GM23338 (cell line): Measurements from ENCODE around the gene HERC5. TPM values are rescaled to one million over a fixed set of nuclear protein-coding genes. Genes with fewer than 3 reads are reported as not detected.

Source experiments
- ATAC-seq: fragments of 200-7000 bp; cut with Tn5 transposase; 3 replicates; pipeline ENCODE4 v1.9.1; 2020
- DNase-seq: peaks from one replicate; pipeline ENCODE4 v3.0.0-alpha.2; 2015; ENCODE audit warnings: low spot score
- H2AFZ ChIP-seq: fragments of 200-600 bp; sonication (generic); 2 replicates; pipeline ENCODE4 v1.8.0; 2016; ENCODE audit warnings: antibody characterized with exemption, mild to moderate bottlenecking, moderate library complexity
- H3F3A ChIP-seq: fragments of 200-600 bp; sonication (generic); replicated peaks from 2 replicates; pipeline ENCODE4 v1.8.0; 2017; ENCODE audit warnings: antibody characterized with exemption, mixed run types, low read depth
- H3K27ac ChIP-seq: fragments of 200-600 bp; sonication (generic); 2 replicates; pipeline ENCODE4 v1.6.1; 2016; ENCODE audit warnings: low read depth
- H3K27me3 ChIP-seq: fragments of 200-600 bp; sonication (generic); 2 replicates; pipeline ENCODE4 v1.8.0; 2016; ENCODE audit warnings: mild to moderate bottlenecking, mixed run types, moderate library complexity; ENCODE audit not compliant: insufficient read depth
- H3K36me3 ChIP-seq: fragments of 200-600 bp; sonication (generic); 2 replicates; pipeline ENCODE4 v1.8.0; 2016; ENCODE audit warnings: mild to moderate bottlenecking; ENCODE audit not compliant: insufficient read depth
- H3K4me1 ChIP-seq: fragments of 200-600 bp; sonication (generic); 2 replicates; pipeline ENCODE4 v1.8.0; 2016; ENCODE audit warnings: mild to moderate bottlenecking, moderate library complexity; ENCODE audit not compliant: insufficient read depth
- H3K4me2 ChIP-seq: fragments of 200-600 bp; sonication (generic); 2 replicates; pipeline ENCODE4 v1.7.1; 2017; ENCODE audit warnings: mixed run types
- H3K4me3 ChIP-seq: fragments of 200-600 bp; sonication (generic); 2 replicates; pipeline ENCODE4 v1.6.1; 2016; ENCODE audit warnings: mixed run types
- H3K79me2 ChIP-seq: fragments of 200-600 bp; sonication (generic); replicated peaks from 2 replicates; pipeline ENCODE4 v1.8.0; 2017; ENCODE audit warnings: mild to moderate bottlenecking; ENCODE audit not compliant: insufficient read depth
- H3K9me2 ChIP-seq: fragments of 200-600 bp; sonication (generic); 2 replicates; pipeline ENCODE4 v1.8.0; 2017; ENCODE audit not compliant: insufficient read depth
- H4K20me1 ChIP-seq: fragments of 200-600 bp; sonication (generic); replicated peaks from 2 replicates; pipeline ENCODE4 v1.8.0; 2017; ENCODE audit warnings: mild to moderate bottlenecking; ENCODE audit not compliant: insufficient read depth
- H3K27ac Mint-ChIP-seq: 2 replicates; pipeline ENCODE4 v1.8.0; 2020; ENCODE audit warnings: inconsistent platforms, mild to moderate bottlenecking, moderate library complexity, mixed read lengths
- H3K27me3 Mint-ChIP-seq: 3 replicates; pipeline ENCODE4 v1.8.0; 2022; ENCODE audit warnings: low read depth, mild to moderate bottlenecking, moderate library complexity, mixed read lengths, inconsistent platforms; ENCODE audit not compliant: insufficient read depth, poor library complexity
- H3K36me3 Mint-ChIP-seq: 3 replicates; pipeline ENCODE4 v1.8.0; 2021; ENCODE audit warnings: low read depth, mild to moderate bottlenecking, inconsistent platforms, moderate library complexity, mixed read lengths
- H3K4me1 Mint-ChIP-seq: 3 replicates; pipeline ENCODE4 v1.8.0; 2020; ENCODE audit warnings: mild to moderate bottlenecking, inconsistent platforms, mixed read lengths
- H3K4me3 Mint-ChIP-seq: 3 replicates; pipeline ENCODE4 v1.8.0; 2021; ENCODE audit warnings: moderate library complexity, mild to moderate bottlenecking, inconsistent platforms, mixed read lengths
- H3K9me3 Mint-ChIP-seq: 3 replicates; pipeline ENCODE4 v1.8.0; 2020; ENCODE audit warnings: moderate library complexity, mild to moderate bottlenecking, inconsistent platforms, mixed read lengths
- EZH2 ChIP-seq: fragments of 200-600 bp; sonication (generic); IDR thresholded peaks from one replicate; pipeline ENCODE4 v1.8.0; 2017; ENCODE audit warnings: antibody characterized with exemption, mild to moderate bottlenecking, low read depth; ENCODE audit not compliant: unreplicated experiment
- EZH2phosphoT487 ChIP-seq: fragments of 200-600 bp; sonication (generic); IDR thresholded peaks from one replicate; pipeline ENCODE4 v1.8.1; 2018; ENCODE audit warnings: antibody characterized with exemption; ENCODE audit not compliant: unreplicated experiment
- JUNB ChIP-seq: IDR thresholded peaks from one replicate; pipeline ENCODE4 v1.6.1; 2016; ENCODE audit warnings: antibody characterized with exemption; ENCODE audit not compliant: unreplicated experiment
- NANOG ChIP-seq: IDR thresholded peaks from 2 replicates; pipeline ENCODE4 v1.6.1; 2016; ENCODE audit warnings: antibody characterized with exemption, borderline replicate concordance
- POLR2AphosphoS5 ChIP-seq: IDR thresholded peaks from 2 replicates; pipeline ENCODE4 v1.6.1; 2016; ENCODE audit warnings: antibody characterized with exemption, low read depth
- STAT1 ChIP-seq: IDR thresholded peaks from one replicate; pipeline ENCODE4 v1.6.1; 2016; ENCODE audit warnings: antibody characterized with exemption; ENCODE audit not compliant: unreplicated experiment
- ZNF114 ChIP-seq: fragments of 250-450 bp; sonication (Bioruptor Pico); IDR thresholded peaks from 2 replicates; pipeline ENCODE4 v1.5.0; 2020; ENCODE audit warnings: mild to moderate bottlenecking, moderate library complexity
- ZNF331 ChIP-seq: fragments of 250-450 bp; sonication (Bioruptor Pico); IDR thresholded peaks from 2 replicates; pipeline ENCODE4 v1.5.0; 2020; ENCODE audit warnings: low read depth, mild to moderate bottlenecking, moderate library complexity
- polyA plus RNA-seq: library from polyadenylated mRNA; unstranded; fragments of >200 nt; fragmentation: Nextera tagmentation; extraction: Ambion mirVana; gene quantifications from 2 replicates; pipeline ENCODE4 v1.2.1, GENCODE V29; 2016
- total RNA-seq: library from RNA; depleted of rRNA; stranded (reverse); fragments of >200 nt; shearing (Covaris generic); gene quantifications from 2 replicates; pipeline ENCODE4 v1.2.3, GENCODE V29; 2014
- TF ChIP-seq, protein P1 (sequence below): fragments of 250-450 bp; sonication (Bioruptor Pico); IDR thresholded peaks from 2 replicates; pipeline ENCODE4 v1.5.0; 2020; ENCODE audit warnings: mild to moderate bottlenecking, moderate library complexity
- TF ChIP-seq, protein P2 (sequence below), 2 experiments: fragments of 200-600 bp in 1 of 2; sonication (generic) in 1 of 2; conservative IDR thresholded peaks; 2 replicates each; pipeline versions ENCODE4 v1.5.1 to v1.6.1; 2016 to 2017; ENCODE audit warnings: antibody characterized with exemption in 2 of 2, low read depth in 2 of 2, mild to moderate bottlenecking in 2 of 2, moderate library complexity in 1 of 2

Gene HERC5
- total and polyA plus RNA-seq, 2 experiments from 2014 or later: 22.8 to 25.1 TPM

DNA sequence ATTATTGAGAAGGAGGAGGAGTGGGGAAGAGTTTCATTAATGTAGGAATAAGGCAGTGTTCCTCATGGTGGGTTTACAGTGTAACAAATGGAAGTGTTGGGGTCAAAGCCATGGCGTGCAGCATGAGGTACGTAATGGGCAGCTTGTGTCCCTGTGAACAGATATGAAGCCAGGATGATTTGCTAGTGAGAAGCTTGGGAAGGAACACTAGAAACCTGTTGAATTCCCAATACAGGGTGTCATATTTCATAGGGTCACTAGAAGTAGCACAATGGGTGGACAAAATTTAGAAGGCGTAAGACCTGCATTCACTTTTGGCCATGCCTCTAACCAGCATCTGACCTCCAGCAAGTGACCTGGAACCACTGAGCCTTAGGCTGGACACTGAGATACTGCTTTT, 59.8 kb downstream of the HERC5 start (continued):
- TF ChIP-seq, protein P1, sequence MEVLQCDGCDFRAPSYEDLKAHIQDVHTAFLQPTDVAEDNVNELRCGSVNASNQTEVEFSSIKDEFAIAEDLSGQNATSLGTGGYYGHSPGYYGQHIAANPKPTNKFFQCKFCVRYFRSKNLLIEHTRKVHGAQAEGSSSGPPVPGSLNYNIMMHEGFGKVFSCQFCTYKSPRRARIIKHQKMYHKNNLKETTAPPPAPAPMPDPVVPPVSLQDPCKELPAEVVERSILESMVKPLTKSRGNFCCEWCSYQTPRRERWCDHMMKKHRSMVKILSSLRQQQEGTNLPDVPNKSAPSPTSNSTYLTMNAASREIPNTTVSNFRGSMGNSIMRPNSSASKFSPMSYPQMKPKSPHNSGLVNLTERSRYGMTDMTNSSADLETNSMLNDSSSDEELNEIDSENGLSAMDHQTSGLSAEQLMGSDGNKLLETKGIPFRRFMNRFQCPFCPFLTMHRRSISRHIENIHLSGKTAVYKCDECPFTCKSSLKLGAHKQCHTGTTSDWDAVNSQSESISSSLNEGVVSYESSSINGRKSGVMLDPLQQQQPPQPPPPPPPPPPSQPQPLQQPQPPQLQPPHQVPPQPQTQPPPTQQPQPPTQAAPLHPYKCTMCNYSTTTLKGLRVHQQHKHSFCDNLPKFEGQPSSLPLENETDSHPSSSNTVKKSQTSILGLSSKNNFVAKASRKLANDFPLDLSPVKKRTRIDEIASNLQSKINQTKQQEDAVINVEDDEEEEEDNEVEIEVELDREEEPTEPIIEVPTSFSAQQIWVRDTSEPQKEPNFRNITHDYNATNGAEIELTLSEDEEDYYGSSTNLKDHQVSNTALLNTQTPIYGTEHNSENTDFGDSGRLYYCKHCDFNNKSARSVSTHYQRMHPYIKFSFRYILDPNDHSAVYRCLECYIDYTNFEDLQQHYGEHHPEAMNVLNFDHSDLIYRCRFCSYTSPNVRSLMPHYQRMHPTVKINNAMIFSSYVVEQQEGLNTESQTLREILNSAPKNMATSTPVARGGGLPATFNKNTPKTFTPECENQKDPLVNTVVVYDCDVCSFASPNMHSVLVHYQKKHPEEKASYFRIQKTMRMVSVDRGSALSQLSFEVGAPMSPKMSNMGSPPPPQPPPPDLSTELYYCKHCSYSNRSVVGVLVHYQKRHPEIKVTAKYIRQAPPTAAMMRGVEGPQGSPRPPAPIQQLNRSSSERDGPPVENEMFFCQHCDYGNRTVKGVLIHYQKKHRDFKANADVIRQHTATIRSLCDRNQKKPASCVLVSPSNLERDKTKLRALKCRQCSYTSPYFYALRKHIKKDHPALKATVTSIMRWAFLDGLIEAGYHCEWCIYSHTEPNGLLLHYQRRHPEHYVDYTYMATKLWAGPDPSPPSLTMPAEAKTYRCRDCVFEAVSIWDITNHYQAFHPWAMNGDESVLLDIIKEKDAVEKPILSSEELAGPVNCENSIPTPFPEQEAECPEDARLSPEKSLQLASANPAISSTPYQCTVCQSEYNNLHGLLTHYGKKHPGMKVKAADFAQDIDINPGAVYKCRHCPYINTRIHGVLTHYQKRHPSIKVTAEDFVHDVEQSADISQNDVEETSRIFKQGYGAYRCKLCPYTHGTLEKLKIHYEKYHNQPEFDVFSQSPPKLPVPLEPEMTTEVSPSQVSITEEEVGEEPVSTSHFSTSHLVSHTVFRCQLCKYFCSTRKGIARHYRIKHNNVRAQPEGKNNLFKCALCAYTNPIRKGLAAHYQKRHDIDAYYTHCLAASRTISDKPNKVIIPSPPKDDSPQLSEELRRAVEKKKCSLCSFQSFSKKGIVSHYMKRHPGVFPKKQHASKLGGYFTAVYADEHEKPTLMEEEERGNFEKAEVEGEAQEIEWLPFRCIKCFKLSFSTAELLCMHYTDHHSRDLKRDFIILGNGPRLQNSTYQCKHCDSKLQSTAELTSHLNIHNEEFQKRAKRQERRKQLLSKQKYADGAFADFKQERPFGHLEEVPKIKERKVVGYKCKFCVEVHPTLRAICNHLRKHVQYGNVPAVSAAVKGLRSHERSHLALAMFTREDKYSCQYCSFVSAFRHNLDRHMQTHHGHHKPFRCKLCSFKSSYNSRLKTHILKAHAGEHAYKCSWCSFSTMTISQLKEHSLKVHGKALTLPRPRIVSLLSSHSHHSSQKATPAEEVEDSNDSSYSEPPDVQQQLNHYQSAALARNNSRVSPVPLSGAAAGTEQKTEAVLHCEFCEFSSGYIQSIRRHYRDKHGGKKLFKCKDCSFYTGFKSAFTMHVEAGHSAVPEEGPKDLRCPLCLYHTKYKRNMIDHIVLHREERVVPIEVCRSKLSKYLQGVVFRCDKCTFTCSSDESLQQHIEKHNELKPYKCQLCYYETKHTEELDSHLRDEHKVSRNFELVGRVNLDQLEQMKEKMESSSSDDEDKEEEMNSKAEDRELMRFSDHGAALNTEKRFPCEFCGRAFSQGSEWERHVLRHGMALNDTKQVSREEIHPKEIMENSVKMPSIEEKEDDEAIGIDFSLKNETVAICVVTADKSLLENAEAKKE (CRISPR knock-in tag): no peak
- TF ChIP-seq, protein P2, sequence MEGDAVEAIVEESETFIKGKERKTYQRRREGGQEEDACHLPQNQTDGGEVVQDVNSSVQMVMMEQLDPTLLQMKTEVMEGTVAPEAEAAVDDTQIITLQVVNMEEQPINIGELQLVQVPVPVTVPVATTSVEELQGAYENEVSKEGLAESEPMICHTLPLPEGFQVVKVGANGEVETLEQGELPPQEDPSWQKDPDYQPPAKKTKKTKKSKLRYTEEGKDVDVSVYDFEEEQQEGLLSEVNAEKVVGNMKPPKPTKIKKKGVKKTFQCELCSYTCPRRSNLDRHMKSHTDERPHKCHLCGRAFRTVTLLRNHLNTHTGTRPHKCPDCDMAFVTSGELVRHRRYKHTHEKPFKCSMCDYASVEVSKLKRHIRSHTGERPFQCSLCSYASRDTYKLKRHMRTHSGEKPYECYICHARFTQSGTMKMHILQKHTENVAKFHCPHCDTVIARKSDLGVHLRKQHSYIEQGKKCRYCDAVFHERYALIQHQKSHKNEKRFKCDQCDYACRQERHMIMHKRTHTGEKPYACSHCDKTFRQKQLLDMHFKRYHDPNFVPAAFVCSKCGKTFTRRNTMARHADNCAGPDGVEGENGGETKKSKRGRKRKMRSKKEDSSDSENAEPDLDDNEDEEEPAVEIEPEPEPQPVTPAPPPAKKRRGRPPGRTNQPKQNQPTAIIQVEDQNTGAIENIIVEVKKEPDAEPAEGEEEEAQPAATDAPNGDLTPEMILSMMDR (conservative IDR thresholded peaks at IDR 0.05; ENCODE audit: low read depth in 2 of 2): no peak
- TF ChIP-seq ZNF114 (CRISPR knock-in tag): no peak

DNA sequence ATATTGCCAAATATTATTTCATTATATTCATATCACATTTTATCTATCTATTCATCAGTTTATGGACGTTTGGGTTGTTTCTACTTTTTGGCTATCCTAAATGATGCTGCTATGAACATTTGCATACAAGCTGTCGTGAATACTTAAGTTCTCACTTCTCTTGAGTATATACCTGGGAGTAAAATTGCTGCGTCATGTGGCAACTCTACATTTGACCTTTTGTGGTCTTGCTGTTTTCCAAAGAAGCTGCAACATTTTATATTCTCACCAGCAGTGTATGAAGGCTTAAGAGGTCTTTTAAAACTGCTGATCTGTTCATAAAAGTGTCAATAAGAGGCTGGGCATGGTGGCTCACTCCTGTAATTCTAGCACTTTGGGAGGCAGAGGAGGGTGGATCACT, 60.9 kb downstream of the HERC5 start:
- Mint-ChIP-seq H3K9me3 (no peaks in the 10 kb centered on the region), H3K4me3 (no peak overlapping the region), H3K4me1 (peaks cover 16% of the 10 kb centered on the region), H3K27me3 (peaks cover 6% of the 10 kb centered on the region), H3K36me3 (peaks cover 16% of the 10 kb centered on the region), H3K27ac (peak overlapping the region; percentile 84)
- Histone ChIP-seq H3K4me3 (no peak overlapping the region), H3K4me2 (no peak overlapping the region), H3K36me3 (no peaks in the 10 kb centered on the region), H3K9me2 (no peaks in the 10 kb centered on the region), H3K79me2 (peaks cover 22% of the 10 kb centered on the region), H3K27me3 (no peaks in the 10 kb centered on the region), H3K4me1 (peaks cover 8% of the 10 kb centered on the region; the same call in 1 of the 2 replicates), H3F3A (no peaks in the 10 kb centered on the region), H3K27ac (no peak overlapping the region), H2AFZ (no peak overlapping the region), H4K20me1 (0 out of 2 replicates have a peak, but pooled peaks cover 17% of the 10 kb centered on the region)
- ATAC-seq: no peak
- DNase-seq: no peak
- TF ChIP-seq EZH2phosphoT487 (no peak), EZH2 (no peak), POLR2AphosphoS5 (no peak), JUNB (no peak), ZNF331 (CRISPR knock-in tag) (no peak), ZNF114 (CRISPR knock-in tag) (no peak), STAT1 (no peak), NANOG (no peak)
- TF ChIP-seq, protein P2 (conservative IDR thresholded peaks at IDR 0.05; ENCODE audit: low read depth in 2 of 2): no peak
